Upper lobe of left lung (tissue), 6 donors: ENCODE measurements around the gene FXYD5. TPM values are rescaled to one million over a fixed set of nuclear protein-coding genes. Genes with fewer than 3 reads are reported as not detected.

Experiments
- ATAC-seq, 2 donors: fragments of 200-7000 bp; cut with Tn5 transposase; one replicate each; pipeline ENCODE4 v1.9.1; 2022; ENCODE audit warnings: mild to moderate bottlenecking in 2 of 2, moderate library complexity in 2 of 2; ENCODE audit not compliant: low FRiP score in 2 of 2
- DNase-seq, 2 donors: peaks; one replicate each; pipeline ENCODE4 v3.0.0-alpha.2; 2019 to 2020
- H3K27ac ChIP-seq, 4 donors: fragments of 200-600 bp; sonication (generic); one replicate each; pipeline ENCODE4 v1.5.1; 2016 to 2019
- H3K27me3 ChIP-seq, 4 donors: fragments of 200-600 bp; sonication (generic); one replicate each; pipeline ENCODE4 v1.5.1; 2017 to 2019
- H3K36me3 ChIP-seq, 4 donors: fragments of 200-600 bp; sonication (generic); one replicate each; pipeline ENCODE4 v1.5.1; 2016 to 2019
- H3K4me1 ChIP-seq, 4 donors: fragments of 200-600 bp; sonication (generic); one replicate each; pipeline ENCODE4 v1.5.1; 2018 to 2019
- H3K4me3 ChIP-seq, 4 donors: fragments of 200-600 bp; sonication (generic); one replicate each; pipeline ENCODE4 v1.5.1; 2017 to 2019; ENCODE audit warnings: mild to moderate bottlenecking in 2 of 4, moderate library complexity in 1 of 4
- H3K9me3 ChIP-seq, 4 donors: fragments of 200-600 bp; sonication (generic); one replicate each; pipeline ENCODE4 v1.5.1; 2018 to 2019
- CTCF ChIP-seq, 6 experiments: fragments of 450-650 bp in 4 of 6; fragments of 200-600 bp in 2 of 6; sonication (generic) in 2 of 6; IDR thresholded peaks; one replicate each; pipeline ENCODE4 v1.5.1; 2016 to 2019; ENCODE audit warnings: antibody characterized with exemption in 6 of 6
- EP300 ChIP-seq, 4 donors: sonication (generic); formaldehyde crosslinking; IDR thresholded peaks; one replicate each; pipeline ENCODE4 v1.5.1; 2017; ENCODE audit warnings: antibody characterized with exemption in 4 of 4, control low read depth in 2 of 4
- POLR2A ChIP-seq, 4 donors: fragments of 450-650 bp; IDR thresholded peaks; one replicate each; pipeline ENCODE4 v1.5.1; 2016 to 2017; ENCODE audit warnings: antibody characterized with exemption in 4 of 4, mild to moderate bottlenecking in 2 of 4
- POLR2AphosphoS5 ChIP-seq, 2 donors: sonication (generic); formaldehyde crosslinking; IDR thresholded peaks; one replicate each; pipeline ENCODE4 v1.5.1; 2017; ENCODE audit warnings: antibody characterized with exemption in 2 of 2
- WGBS, 2 donors: methylation state at CpG; one replicate each; pipeline ENCODE4 v1.1.5; 2017 to 2018; 5-methylcytosine and 5-hydroxymethylcytosine counted together
- total RNA-seq, 6 donors: library from RNA; depleted of rRNA in 4 of 6; stranded (reverse); fragments of >200 nt in 4 of 6; gene quantifications; one replicate each; pipeline versions ENCODE4 v1.1.0 to v1.2.1, GENCODE V29; 2016 to 2021
- donor health status: DM: no; HTN: no; CAD: no; lungs with moderate emphysema.
- donor health status: DM: no; HTN: yes; CAD: no; lungs with severe emphysema.

Gene FXYD5
- total RNA-seq, 6 donors from 2014 or later: 40.4 to 153 (median 91.8) TPM

DNA sequence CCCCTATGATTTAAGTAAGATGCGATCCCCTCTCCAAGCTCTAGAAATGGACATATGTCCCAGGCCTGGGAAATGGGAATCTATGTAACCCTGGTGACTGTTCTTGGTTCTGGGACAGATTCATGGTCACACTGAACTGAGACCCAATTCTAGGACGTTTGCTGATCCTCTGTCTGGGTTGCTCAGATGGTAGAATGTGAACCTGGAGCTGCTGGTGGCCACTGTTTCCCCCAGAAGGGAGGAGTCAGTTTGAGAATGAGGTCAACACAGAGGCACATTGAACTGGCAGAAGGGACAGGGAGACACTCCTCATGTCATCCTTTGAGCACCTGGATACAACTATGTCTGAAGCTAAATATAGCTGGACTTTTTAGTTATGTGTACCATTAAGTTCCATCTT lies 44.9 kb downstream of the FXYD5 start:
- ATAC-seq (no peak), DNase-seq (no peak)
- 57 to 62% methylated on average over 2 of the region's 2 CpGs for WGBS, 2 donors
- H3K27me3 ChIP-seq: no peaks in the 10 kb centered on the region
- no peak overlapping the region for H3K4me3 ChIP-seq
- TF ChIP-seq POLR2AphosphoS5 (IDR thresholded peaks at IDR 0.05): no peak
- no peak for TF ChIP-seq POLR2A (IDR thresholded peaks at IDR 0.05)
- no peak for TF ChIP-seq EP300 (IDR thresholded peaks at IDR 0.05)
- no peak for TF ChIP-seq CTCF (IDR thresholded peaks at IDR 0.05)
- no peaks in the 10 kb centered on the region for H3K9me3 ChIP-seq
- H3K4me1 ChIP-seq: peaks cover under 1 to 13% (median 4%) of the 10 kb centered on the region in 4 donors
- H3K36me3 ChIP-seq: no peaks in the 10 kb centered on the region
- no peak overlapping the region for H3K27ac ChIP-seq

DNA sequence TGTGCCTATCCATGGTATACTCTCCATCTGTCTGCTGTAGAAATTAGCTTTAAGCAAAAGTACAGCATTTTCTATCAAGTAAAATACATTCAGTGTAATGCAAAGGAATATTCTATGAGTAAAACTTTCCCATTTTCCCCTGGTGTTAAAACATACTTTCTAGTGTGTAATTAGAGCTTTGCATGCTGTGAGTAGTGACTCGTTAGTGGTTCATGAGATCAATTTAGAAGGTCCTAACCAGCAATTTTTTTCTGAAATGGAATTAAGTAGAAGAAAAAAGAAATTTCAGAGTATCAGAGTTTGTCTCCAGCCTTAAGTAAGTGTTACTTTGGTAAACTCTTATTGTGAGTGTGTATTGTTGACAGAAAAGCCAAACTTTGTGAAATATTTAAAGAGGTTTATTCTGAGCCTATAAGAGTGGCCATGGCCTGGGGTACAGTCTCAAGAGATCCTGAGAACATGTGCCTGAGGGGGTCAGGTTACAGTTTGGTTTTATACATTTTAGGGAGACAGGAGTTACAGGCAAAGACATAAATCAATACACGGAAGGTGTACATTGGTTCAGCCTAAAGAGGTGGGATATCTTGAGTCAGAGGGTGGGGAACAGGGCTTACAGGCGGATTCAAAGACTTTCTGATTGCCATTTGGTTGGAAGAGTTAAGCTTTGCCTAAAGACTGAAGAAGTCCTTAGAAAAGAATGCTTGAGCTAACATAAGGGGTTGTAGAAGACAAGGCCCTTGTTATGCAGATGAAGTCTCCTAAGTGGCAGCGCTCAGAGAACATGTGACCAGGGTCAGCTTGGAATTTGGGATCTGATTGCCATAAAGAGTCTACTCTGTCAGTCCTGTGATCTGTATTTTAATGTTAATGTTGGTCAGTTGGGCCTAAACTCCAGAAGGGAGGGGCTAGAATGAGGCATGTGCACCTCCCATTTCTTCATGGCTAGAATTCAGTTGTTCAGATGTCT lies 48.5 kb downstream of the FXYD5 start:
- Histone ChIP-seq H3K9me3 (no peaks in the 10 kb centered on the region), H3K27me3 (no peaks in the 10 kb centered on the region), H3K27ac (peak overlapping the region in 1 of 4 donors; percentile 43), H3K4me1 (peaks cover 4 to 14% (median 9%) of the 10 kb centered on the region in 4 donors), H3K36me3 (no peaks in the 10 kb centered on the region), H3K4me3 (no peak overlapping the region)
- peak in 1 of 2 donors; percentile 34 for ATAC-seq
- WGBS, 2 donors: 72 to 76% methylated on average over 4 of the region's 4 CpGs
- no peak for TF ChIP-seq EP300 (IDR thresholded peaks at IDR 0.05)
- TF ChIP-seq POLR2AphosphoS5 (IDR thresholded peaks at IDR 0.05): no peak
- no peak for TF ChIP-seq POLR2A (IDR thresholded peaks at IDR 0.05)
- no peak for TF ChIP-seq CTCF (IDR thresholded peaks at IDR 0.05)
- DNase-seq: no peak

- peak in 1 of 2 donors; percentile 55 for DNase-seq
- H3K4me3 ChIP-seq: no peak overlapping the region
- H3K27me3 ChIP-seq: no peaks in the 10 kb centered on the region
- H3K36me3 ChIP-seq: no peaks in the 10 kb centered on the region
- H3K9me3 ChIP-seq: no peaks in the 10 kb centered on the region
- TF ChIP-seq EP300 (IDR thresholded peaks at IDR 0.05) (no peak), POLR2AphosphoS5 (IDR thresholded peaks at IDR 0.05) (no peak)
- peak in 1 of 2 donors; percentile 86 for ATAC-seq
- WGBS, 2 donors: 67 to 73% methylated on average over 13 of the region's 13 CpGs
- peaks cover 4 to 14% (median 7%) of the 10 kb centered on the region in 4 donors for H3K4me1 ChIP-seq
- peak overlapping the region in 1 of 4 donors; percentile 66 for H3K27ac ChIP-seq
Observed at GRCh38 chr19:35204799-35205732, 50.5 kb downstream of the FXYD5 start.

- WGBS, 2 donors: 76% methylated on average over 6 of the region's 6 CpGs
- ATAC-seq: no peak
- no peak for TF ChIP-seq POLR2A (IDR thresholded peaks at IDR 0.05)
- TF ChIP-seq EP300 (IDR thresholded peaks at IDR 0.05): no peak
- no peak for TF ChIP-seq POLR2AphosphoS5 (IDR thresholded peaks at IDR 0.05)
- no peak for TF ChIP-seq CTCF (IDR thresholded peaks at IDR 0.05)
- Histone ChIP-seq H3K4me1 (peaks cover 0 to 14% (median 4%) of the 10 kb centered on the region in 4 donors), H3K9me3 (no peaks in the 10 kb centered on the region), H3K36me3 (no peaks in the 10 kb centered on the region), H3K27me3 (no peaks in the 10 kb centered on the region), H3K27ac (peak overlapping the region in 2 of 4 donors; percentile 23 to 66), H3K4me3 (no peak overlapping the region)
- no peak for DNase-seq
Observed at GRCh38 chr19:35205733-35206323, 51.3 kb downstream of the FXYD5 start.
